ENCODE results near the gene PREX1. TPM values are rescaled to one million over a fixed set of nuclear protein-coding genes. Genes with fewer than 3 reads are reported as not detected.

PREX1 gene
- total and polyA plus RNA-seq, 2 of the 4 experiments (the other 2 are of a cell fraction) = 0.67 to 0.72 TPM

GRCh38 chr20:48696671-48697070 lies 131.1 kb downstream of the PREX1 start:
- dilution Hi-C loops (cut with HindIII; ENCODE audit: low sequenced_read_pairs, unreplicated experiment) (no loop called here), in situ Hi-C loops (cut with MboI; ENCODE audit: low sequenced_read_pairs) (no loop called here), intact Hi-C loops (cut with micrococcal nuclease) (no loop called here)
- Histone ChIP-seq H4K8ac (ENCODE audit: low read depth in 2 of 2, low read length in 2 of 2) (no peak overlapping the region), H4K20me1 (ENCODE audit: insufficient read depth, low read length) (no peaks in the 10 kb centered on the region), H3K4ac (ENCODE audit: low read depth, low read length) (no peak overlapping the region), H3K18ac (ENCODE audit: low read depth, low read length) (no peak overlapping the region), H3K23ac (ENCODE audit: low read depth, low read length) (no peak overlapping the region), H2BK20ac (ENCODE audit: low read depth, low read length) (no peak overlapping the region), H2AFZ (replicated peaks; ENCODE audit: low read length, poor library complexity) (no peak overlapping the region), H2BK120ac (ENCODE audit: low read depth, low read length) (no peak overlapping the region), H3K36me3 (ENCODE audit: control insufficient read depth, insufficient read depth, low read length) (no peaks in the 10 kb centered on the region), H3K4me3 (ENCODE audit: insufficient read depth, low read depth, low read length) (no peak overlapping the region), H3K9me3 (ENCODE audit: control insufficient read depth, insufficient read depth, low read length) (no peaks in the 10 kb centered on the region), H4K91ac (ENCODE audit: insufficient read depth, low read depth, low read length) (no peak overlapping the region), H3K14ac (replicated peaks; ENCODE audit: low read depth, low read length) (no peak overlapping the region), H3K79me1 (ENCODE audit: low read depth in 1 of 2, low read length in 2 of 2) (no peaks in the 10 kb centered on the region), H3K56ac (ENCODE audit: extremely low read depth, insufficient read depth, low read length) (no peak overlapping the region), H3K27ac (ENCODE audit: insufficient read depth, low read length) (no peak overlapping the region), H3K27me3 (ENCODE audit: control insufficient read depth, insufficient read depth, low read length) (no peaks in the 10 kb centered on the region; the same call in 1 of the 2 replicates), H2AK9ac (replicated peaks; ENCODE audit: low read depth, low read length, poor library complexity) (no peak overlapping the region), H2AK5ac (ENCODE audit: low read depth, low read length) (no peak overlapping the region), H4K5ac (ENCODE audit: low read depth, low read length) (no peak overlapping the region), H3K4me1 (ENCODE audit: control insufficient read depth, insufficient read depth, low read length) (no peaks in the 10 kb centered on the region), H3K4me2 (ENCODE audit: low read depth, low read length) (no peak overlapping the region), H2BK5ac (ENCODE audit: low read depth, low read length, poor library complexity, severe bottlenecking) (no peak overlapping the region), H3K9ac (ENCODE audit: low read depth, low read length) (no peak overlapping the region), H3K9me1 (ENCODE audit: insufficient read depth, low read length) (peaks cover 8% of the 10 kb centered on the region; the same call in 1 of the 2 replicates), H2BK15ac (ENCODE audit: low read depth, low read length) (no peak overlapping the region)
- no peak for TF ChIP-seq CHD1 (IDR thresholded peaks at IDR 0.05; ENCODE audit: low read depth, low read length)
- no peak for TF ChIP-seq RAD21 (IDR thresholded peaks at IDR 0.05; ENCODE audit: low read length)
- TF ChIP-seq BHLHE40 (IDR thresholded peaks at IDR 0.05; ENCODE audit: low read depth, low read length) = no peak
- TF ChIP-seq RCOR1 (IDR thresholded peaks at IDR 0.05; ENCODE audit: insufficient replicate concordance, low read length) = no peak
- TF ChIP-seq NFE2L2 (IDR thresholded peaks at IDR 0.05; ENCODE audit: low read depth, low read length) = no peak
- WGBS, 2 experiments (ENCODE audit: extremely low coverage in 2 of 2, insufficient read length in 1 of 2) = no CpG with 5 or more reads among the region's 4 CpGs
- ChIA-PET CTCF (interaction anchor here (1.3 kb wide), 1 partner anchor 13 kb away, joined by 3 read pairs; no protein-coding TSS in a partner anchor), POLR2A (ENCODE audit: unreplicated experiment) (no interaction called here)
- BruUV-seq (replicated peaks) = no TSS peak
- DNase-seq (no peak), ATAC-seq (ENCODE audit: low read depth) (no peak)
